A549 (cell line): Measurements from ENCODE around the gene KIT. TPM values are rescaled to one million over a fixed set of nuclear protein-coding genes. Genes with fewer than 3 reads are reported as not detected.
"Not testable (repeated sequence)": the region's sequence is repeated elsewhere in the genome, so short reads cannot be mapped to it uniquely, and the experiment has no call there.

Experiments used
- ATAC-seq, 2 experiments: fragments of 200-7000 bp in 1 of 2; fragments of >200 bp in 1 of 2; cut with Nextera tagmentation in 1 of 2; cut with Tn5 transposase in 1 of 2; 3 replicates each; pipeline versions ENCODE4 v1.8.0 to v1.9.1; 2018 to 2020; ENCODE audit warnings: mild to moderate bottlenecking in 1 of 2, moderate library complexity in 1 of 2
- CTCF ChIA-PET: fragments of 300-600 bp; sonication (Branson Sonifier 250); formaldehyde crosslinking; extraction: SDS; loops from one replicate; lab custom pipeline; 2021; ENCODE audit warnings: antibody characterized with exemption, inconsistent platforms; lab: Yijun Ruan, JAX
- POLR2A ChIA-PET: fragments of 350-600 bp; formaldehyde crosslinking; extraction: SDS; loops from one replicate; lab custom pipeline; 2021; ENCODE audit warnings: antibody characterized with exemption, inconsistent platforms; lab: Yijun Ruan, JAX
- DNase-seq, 2 experiments: peaks; one replicate each; pipeline versions ENCODE4 v3.0.0 to v3.0.0-alpha.2; 2011 to 2016; ENCODE audit warnings: low read depth in 1 of 2, low spot score in 1 of 2
- FAIRE-seq: peaks from 2 replicates; lab custom pipeline; 2011; peaks lifted over from hg19 to GRCh38; lab: Jason Lieb, UNC
- H3K27ac ChIP-seq, 2 experiments: fragments of >200 bp; sonication (Bioruptor Twin); formaldehyde crosslinking; 3 replicates each; pipeline ENCODE4 v1.5.1; 2016 to 2017
- H3K4me1 ChIP-seq: fragments of >200 bp; sonication (Bioruptor Twin); formaldehyde crosslinking; 3 replicates; pipeline ENCODE4 v1.6.1; 2016
- H3K4me2 ChIP-seq: fragments of >200 bp; sonication (Bioruptor Twin); formaldehyde crosslinking; 3 replicates; pipeline ENCODE4 v1.6.1; 2016
- H3K4me3 ChIP-seq: fragments of >200 bp; sonication (Bioruptor Twin); formaldehyde crosslinking; 3 replicates; pipeline ENCODE4 v1.5.1; 2016
- H3K9me3 ChIP-seq: fragments of >200 bp; sonication (Bioruptor Twin); formaldehyde crosslinking; 3 replicates; pipeline ENCODE4 v1.6.1; 2016
- BHLHE40 ChIP-seq: IDR thresholded peaks from 2 replicates; pipeline ENCODE4 v1.6.1; 2012; ENCODE audit warnings: low read depth, low read length, inconsistent platforms
- CBX8 ChIP-seq: fragments of 200-600 bp; sonication (generic); IDR thresholded peaks from 2 replicates; pipeline ENCODE4 v1.6.1; 2016
- E2F6 ChIP-seq: IDR thresholded peaks from 2 replicates; pipeline ENCODE4 v1.6.1; 2012; ENCODE audit warnings: low read depth, borderline replicate concordance
- EHF ChIP-seq: fragments of 250-450 bp; sonication (Bioruptor Pico); IDR thresholded peaks from 2 replicates; pipeline ENCODE4 v1.5.0; 2020; ENCODE audit warnings: mild to moderate bottlenecking
- ESRRA ChIP-seq: fragments of 150-350 bp; IDR thresholded peaks from 2 replicates; pipeline ENCODE4 v1.6.1; 2014; ENCODE audit warnings: mild to moderate bottlenecking, low read length, borderline replicate concordance
- FOXS1 ChIP-seq: fragments of 250-450 bp; sonication (Bioruptor Pico); IDR thresholded peaks from 2 replicates; pipeline ENCODE4 v1.5.0; 2020; ENCODE audit warnings: mild to moderate bottlenecking, moderate library complexity
- HES2 ChIP-seq: fragments of >200 bp; sonication (Bioruptor Twin); formaldehyde crosslinking; IDR thresholded peaks from 2 replicates; pipeline ENCODE4 v1.6.1; 2016
- JUNB ChIP-seq: fragments of >200 bp; sonication (Bioruptor Twin); formaldehyde crosslinking; IDR thresholded peaks from 2 replicates; pipeline ENCODE4 v1.6.1; 2016
- MAX ChIP-seq: IDR thresholded peaks from 2 replicates; pipeline ENCODE4 v1.6.1; 2012
- NR3C1 ChIP-seq: fragments of >200 bp; sonication (Bioruptor Twin); formaldehyde crosslinking; IDR thresholded peaks from 3 replicates; pipeline ENCODE4 v1.6.1; 2017
- PHF8 ChIP-seq: fragments of 200-600 bp; sonication (generic); IDR thresholded peaks from 2 replicates; pipeline ENCODE4 v1.6.1; 2016; ENCODE audit warnings: low read depth, mild to moderate bottlenecking, antibody characterized with exemption, moderate library complexity, borderline replicate concordance
- RAD21 ChIP-seq, 2 experiments: fragments of >200 bp in 1 of 2; sonication (Bioruptor Twin) in 1 of 2; formaldehyde crosslinking in 1 of 2; IDR thresholded peaks in 1 of 2; conservative IDR thresholded peaks in 1 of 2; 2 replicates in 1 of 2; 3 replicates in 1 of 2; pipeline ENCODE4 v1.6.1; 2012 to 2018; ENCODE audit warnings: inconsistent platforms in 1 of 2
- RARB ChIP-seq: fragments of 250-450 bp; sonication (Bioruptor Pico); IDR thresholded peaks from 2 replicates; pipeline ENCODE4 v1.8.0; 2021; ENCODE audit warnings: mild to moderate bottlenecking, moderate library complexity
- REST ChIP-seq: fragments of 200-600 bp; sonication (generic); IDR thresholded peaks from 2 replicates; pipeline ENCODE4 v1.6.1; 2016; ENCODE audit warnings: antibody characterized with exemption, mild to moderate bottlenecking, moderate library complexity
- RNF2 ChIP-seq: fragments of 200-600 bp; sonication (generic); IDR thresholded peaks from 2 replicates; pipeline ENCODE4 v1.6.1; 2016; ENCODE audit warnings: low read depth, mild to moderate bottlenecking, antibody characterized with exemption, moderate library complexity, borderline replicate concordance
- WGBS: methylation state at CpG from one replicate; pipeline ENCODE4 v1.1.6; 2017; ENCODE audit errors: missing lambda C conversion rate; 5-methylcytosine and 5-hydroxymethylcytosine counted together
- polyA plus RNA-seq, 4 experiments: library from polyadenylated mRNA; depleted of rRNA in 3 of 4; stranded (reverse); fragments of >200 nt; fragmentation: RNase III in 1 of 4; extraction: RNeasy Plus Mini Kit Qiagen cat#74134 plus additional on column Dnase treatment in 1 of 4; gene quantifications; 2 replicates in 3 of 4; 3 replicates in 1 of 4; pipeline ENCODE4 v1.2.3, GENCODE V29; 2011 to 2017
- TF ChIP-seq, protein P1 (sequence below): fragments of 150-350 bp; IDR thresholded peaks from 2 replicates; pipeline ENCODE4 v1.6.1; 2014; ENCODE audit warnings: low read depth, mild to moderate bottlenecking, low read length
- TF ChIP-seq, protein P2 (sequence below): fragments of 250-450 bp; sonication (Bioruptor Pico); IDR thresholded peaks from 2 replicates; pipeline ENCODE4 v1.5.0; 2020; ENCODE audit warnings: low read depth, mild to moderate bottlenecking, moderate library complexity

The KIT gene
- polyA plus RNA-seq, 2 of the 4 experiments (the other 2 are of a cell fraction): not detected

DNA sequence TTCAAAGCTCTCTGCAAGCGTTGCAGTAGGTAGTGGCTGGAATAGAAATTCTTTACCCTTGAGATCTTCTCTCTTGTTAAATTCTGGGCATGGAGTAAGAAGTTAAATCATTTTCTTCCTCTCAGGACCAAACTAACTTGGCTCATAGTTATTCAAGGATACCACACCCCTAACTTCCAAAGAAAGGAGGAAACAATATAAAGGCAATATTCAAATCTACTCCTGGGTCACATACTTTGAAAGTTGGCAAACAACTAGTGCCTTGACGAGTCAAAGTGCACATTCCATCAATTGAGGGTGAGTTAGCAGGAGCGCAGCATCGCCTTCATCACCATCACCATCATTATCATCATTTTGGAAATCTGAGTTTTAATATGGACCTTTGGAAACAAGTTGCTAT, 20.4 kb upstream of the KIT start:
- FAIRE-seq (no peak), DNase-seq (no peak), ATAC-seq (no peak)
- H3K9me3 ChIP-seq: no peaks in the 10 kb centered on the region
- POLR2A ChIA-PET: no interaction called here
- no peak overlapping the region for H3K27ac ChIP-seq
- WGBS: 45% methylated on average over 4 of the region's 4 CpGs
- no peaks in the 10 kb centered on the region for H3K4me1 ChIP-seq
- H3K4me3 ChIP-seq: no peak overlapping the region
- no peak overlapping the region for H3K4me2 ChIP-seq
- CTCF ChIA-PET: no interaction called here
- no peak for TF ChIP-seq BHLHE40
- TF ChIP-seq, protein P1, sequence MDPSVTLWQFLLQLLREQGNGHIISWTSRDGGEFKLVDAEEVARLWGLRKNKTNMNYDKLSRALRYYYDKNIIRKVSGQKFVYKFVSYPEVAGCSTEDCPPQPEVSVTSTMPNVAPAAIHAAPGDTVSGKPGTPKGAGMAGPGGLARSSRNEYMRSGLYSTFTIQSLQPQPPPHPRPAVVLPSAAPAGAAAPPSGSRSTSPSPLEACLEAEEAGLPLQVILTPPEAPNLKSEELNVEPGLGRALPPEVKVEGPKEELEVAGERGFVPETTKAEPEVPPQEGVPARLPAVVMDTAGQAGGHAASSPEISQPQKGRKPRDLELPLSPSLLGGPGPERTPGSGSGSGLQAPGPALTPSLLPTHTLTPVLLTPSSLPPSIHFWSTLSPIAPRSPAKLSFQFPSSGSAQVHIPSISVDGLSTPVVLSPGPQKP: no peak
- TF ChIP-seq, protein P2, sequence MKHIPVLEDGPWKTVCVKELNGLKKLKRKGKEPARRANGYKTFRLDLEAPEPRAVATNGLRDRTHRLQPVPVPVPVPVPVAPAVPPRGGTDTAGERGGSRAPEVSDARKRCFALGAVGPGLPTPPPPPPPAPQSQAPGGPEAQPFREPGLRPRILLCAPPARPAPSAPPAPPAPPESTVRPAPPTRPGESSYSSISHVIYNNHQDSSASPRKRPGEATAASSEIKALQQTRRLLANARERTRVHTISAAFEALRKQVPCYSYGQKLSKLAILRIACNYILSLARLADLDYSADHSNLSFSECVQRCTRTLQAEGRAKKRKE (CRISPR knock-in tag): no peak
- TF ChIP-seq RNF2: no peak
- no peak for TF ChIP-seq FOXS1 (CRISPR knock-in tag)
- no peak for TF ChIP-seq NR3C1
- no peak for TF ChIP-seq REST
- no peak for TF ChIP-seq RARB
- TF ChIP-seq CBX8: no peak
- no peak for TF ChIP-seq MAX
- TF ChIP-seq HES2: no peak
- no peak for TF ChIP-seq E2F6
- TF ChIP-seq JUNB: no peak
- no peak for TF ChIP-seq RAD21 (conservative IDR thresholded peaks at IDR 0.05 in 1 of 2, IDR thresholded peaks at IDR 0.05 in 1 of 2)

DNA sequence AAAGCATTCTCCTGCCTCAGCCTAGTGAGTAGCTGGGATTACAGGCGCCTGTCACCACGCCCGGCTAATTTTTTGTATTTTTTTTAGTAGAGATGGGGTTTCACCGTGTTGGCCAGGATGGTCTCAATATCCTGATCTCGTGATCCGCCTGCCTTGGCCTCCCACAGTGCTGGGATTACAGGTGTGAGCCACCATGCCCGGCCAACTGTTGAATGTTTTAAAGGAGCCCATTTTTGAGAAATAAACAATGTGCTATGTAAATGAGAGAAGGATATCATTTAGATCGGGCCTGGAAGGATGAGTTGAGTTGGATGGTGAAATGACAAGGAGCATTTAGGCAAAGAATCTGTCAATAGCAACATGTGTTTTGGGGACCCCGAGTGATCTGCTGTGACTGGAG, 16.7 kb upstream of the KIT start:
- CTCF ChIA-PET: not testable (repeated sequence)

GRCh38 chr4:54643172-54643571, 14.6 kb upstream of the KIT start:
- H3K4me1 ChIP-seq: no peaks in the 10 kb centered on the region
- FAIRE-seq: no peak
- no peak for DNase-seq
- ChIA-PET POLR2A (no interaction called here), CTCF (interaction anchor here (0.6 kb wide), 1 partner anchor 1886 kb away, joined by 3 read pairs; no protein-coding TSS in a partner anchor)
- H3K27ac ChIP-seq: no peak overlapping the region
- 33% methylated on average over 5 of the region's 5 CpGs for WGBS
- no peak for ATAC-seq
- no peak overlapping the region for H3K4me3 ChIP-seq
- TF ChIP-seq EHF (CRISPR knock-in tag) (no peak), REST (no peak), FOXS1 (CRISPR knock-in tag) (no peak), PHF8 (no peak), ESRRA (no peak)
- no peaks in the 10 kb centered on the region for H3K9me3 ChIP-seq
- no peak overlapping the region for H3K4me2 ChIP-seq

More for the DNA sequence above, 16.7 kb upstream of the KIT start:
- H3K4me2 ChIP-seq, ATAC-seq, H3K4me1 ChIP-seq, H3K4me3 ChIP-seq, FAIRE-seq, H3K27ac ChIP-seq, POLR2A ChIA-PET, H3K9me3 ChIP-seq, DNase-seq: not testable (repeated sequence)
- WGBS: 23% methylated on average over 9 of the region's 9 CpGs
